Coronary artery (tissue), 2 donors: ENCODE results near the gene IL20.

Experiments used
- DNase-seq: peaks from one replicate; pipeline ENCODE4 v3.0.0-alpha.2; 2017; ENCODE audit warnings: low spot score
- H3K27ac ChIP-seq, 2 donors: fragments of 200-600 bp; sonication (generic); one replicate each; pipeline ENCODE4 v1.5.1; 2016 to 2019
- H3K4me3 ChIP-seq: fragments of 200-600 bp; sonication (generic); 2 replicates; pipeline ENCODE4 v1.5.1; 2016; ENCODE audit warnings: mild to moderate bottlenecking, moderate library complexity
- TF ChIP-seq, protein P1 (sequence below): fragments of 200-600 bp; sonication (generic); IDR thresholded peaks from one replicate; pipeline ENCODE4 v1.5.1; 2019; ENCODE audit warnings: antibody characterized with exemption

The IL20 gene

DNA sequence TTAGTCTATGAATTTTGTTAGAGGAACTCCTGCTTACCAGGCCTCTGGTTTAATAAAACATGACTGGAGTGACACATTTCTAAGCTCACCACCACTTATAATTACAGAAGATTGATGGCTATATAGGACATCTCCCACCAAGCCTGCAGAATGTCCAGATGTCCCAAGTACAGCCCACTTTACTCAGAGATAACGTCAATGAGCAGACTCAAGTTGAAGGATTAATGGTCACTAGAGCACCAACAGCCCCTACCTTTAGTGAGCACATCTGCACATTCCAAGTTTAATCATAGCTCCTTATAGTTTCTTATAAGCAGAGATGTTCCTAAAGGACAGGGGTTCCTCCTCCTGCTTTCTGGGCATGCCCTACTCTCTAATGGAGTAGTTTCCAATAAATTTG is 37.4 kb upstream of the IL20 start:
- no peak for DNase-seq
- Histone ChIP-seq H3K4me3 (no peak overlapping the region), H3K27ac (no peak overlapping the region)
- TF ChIP-seq, protein P1, sequence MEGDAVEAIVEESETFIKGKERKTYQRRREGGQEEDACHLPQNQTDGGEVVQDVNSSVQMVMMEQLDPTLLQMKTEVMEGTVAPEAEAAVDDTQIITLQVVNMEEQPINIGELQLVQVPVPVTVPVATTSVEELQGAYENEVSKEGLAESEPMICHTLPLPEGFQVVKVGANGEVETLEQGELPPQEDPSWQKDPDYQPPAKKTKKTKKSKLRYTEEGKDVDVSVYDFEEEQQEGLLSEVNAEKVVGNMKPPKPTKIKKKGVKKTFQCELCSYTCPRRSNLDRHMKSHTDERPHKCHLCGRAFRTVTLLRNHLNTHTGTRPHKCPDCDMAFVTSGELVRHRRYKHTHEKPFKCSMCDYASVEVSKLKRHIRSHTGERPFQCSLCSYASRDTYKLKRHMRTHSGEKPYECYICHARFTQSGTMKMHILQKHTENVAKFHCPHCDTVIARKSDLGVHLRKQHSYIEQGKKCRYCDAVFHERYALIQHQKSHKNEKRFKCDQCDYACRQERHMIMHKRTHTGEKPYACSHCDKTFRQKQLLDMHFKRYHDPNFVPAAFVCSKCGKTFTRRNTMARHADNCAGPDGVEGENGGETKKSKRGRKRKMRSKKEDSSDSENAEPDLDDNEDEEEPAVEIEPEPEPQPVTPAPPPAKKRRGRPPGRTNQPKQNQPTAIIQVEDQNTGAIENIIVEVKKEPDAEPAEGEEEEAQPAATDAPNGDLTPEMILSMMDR = no peak

DNA sequence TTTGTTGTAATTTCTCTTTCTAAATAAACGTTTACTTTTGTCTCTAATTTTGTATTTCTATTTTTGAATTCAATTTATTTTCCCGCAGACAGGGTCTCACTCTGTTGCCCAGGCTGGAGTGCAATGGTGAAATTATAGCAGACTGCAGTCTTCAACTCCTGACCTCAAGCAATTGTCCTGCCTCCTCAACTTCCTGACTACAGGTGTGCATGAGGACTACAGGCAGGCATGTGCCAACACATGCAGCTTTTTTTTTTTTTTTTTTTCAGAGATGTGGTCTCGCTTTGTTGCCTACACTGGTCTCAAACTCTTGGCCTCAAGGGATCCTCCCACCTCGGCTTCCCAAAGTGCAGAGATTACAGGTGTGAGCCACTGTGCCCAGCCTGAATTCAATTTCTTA is 36.7 kb upstream of the IL20 start:
- no peak for DNase-seq
- Histone ChIP-seq H3K27ac (no peak overlapping the region), H3K4me3 (no peak overlapping the region)
- TF ChIP-seq, protein P1 = no peak

DNA sequence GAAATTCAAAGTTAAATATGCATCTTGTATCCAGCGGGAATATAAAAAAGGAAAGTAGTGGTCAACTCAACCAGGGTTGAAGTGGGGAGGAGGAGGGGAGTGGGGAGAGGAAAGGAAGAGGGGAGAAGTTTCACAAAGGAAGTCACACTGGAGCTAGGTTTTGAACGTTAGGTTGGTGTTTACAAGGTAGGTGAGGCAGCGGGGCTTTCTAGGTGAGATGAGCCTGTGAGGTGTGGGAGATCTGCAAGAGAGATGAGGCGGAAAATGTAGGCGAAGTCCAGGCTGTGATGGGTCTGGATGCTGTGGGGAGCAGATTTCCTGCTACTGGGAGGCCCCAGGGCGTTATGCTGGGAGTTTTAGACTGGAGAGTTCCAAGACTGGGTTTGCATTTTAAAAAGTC is 36.1 kb upstream of the IL20 start:
- Histone ChIP-seq H3K4me3 (no peak overlapping the region), H3K27ac (no peak overlapping the region)
- DNase-seq = no peak
- TF ChIP-seq, protein P1 = no peak

DNA sequence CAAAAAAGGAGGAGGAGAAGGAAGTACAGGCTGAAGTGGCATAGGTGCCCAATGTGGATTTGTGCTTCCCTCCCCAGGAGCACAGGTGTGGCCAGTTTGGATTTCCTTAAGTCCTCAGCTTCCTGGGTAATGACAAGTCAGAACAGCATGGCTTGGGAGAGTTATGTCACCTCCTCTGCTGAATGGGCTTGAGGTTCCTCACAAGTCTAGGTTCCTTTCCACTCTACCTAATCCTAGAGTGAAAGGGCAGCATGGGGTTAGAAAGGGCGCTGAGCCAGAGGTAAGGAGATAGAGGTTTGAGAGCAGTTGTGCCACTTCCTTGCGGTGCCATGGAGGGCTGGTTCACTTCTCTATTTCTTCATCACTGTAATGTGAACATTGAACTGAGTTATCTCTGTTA is 35.5 kb upstream of the IL20 start:
- DNase-seq = no peak
- H3K27ac ChIP-seq = no peak overlapping the region

DNA sequence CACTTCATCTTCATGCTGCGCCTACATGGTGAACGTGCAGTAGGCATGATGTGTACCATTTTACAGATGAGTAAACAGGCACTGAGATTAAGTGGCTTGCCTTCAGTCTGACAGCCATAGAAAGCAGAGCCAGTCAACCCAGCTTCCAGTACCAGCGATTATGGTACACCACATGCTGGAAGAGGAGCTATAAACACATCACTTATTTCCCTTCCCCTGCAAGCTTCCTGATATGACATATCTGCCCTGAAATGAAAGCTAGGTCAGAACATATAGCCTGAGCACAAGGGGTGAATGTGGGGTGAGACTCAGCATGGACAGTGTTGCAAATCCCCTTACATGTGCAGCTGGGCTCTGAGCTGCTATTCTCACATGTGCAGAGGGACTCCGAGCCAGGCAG is 33.8 kb upstream of the IL20 start:
- TF ChIP-seq, protein P1 = no peak
- no peak overlapping the region for H3K4me3 ChIP-seq
- no peak overlapping the region for H3K27ac ChIP-seq
- no peak for DNase-seq

More for the DNA sequence above, 35.5 kb upstream of the IL20 start:
- H3K4me3 ChIP-seq = no peak overlapping the region
- TF ChIP-seq, protein P1 = no peak

DNA sequence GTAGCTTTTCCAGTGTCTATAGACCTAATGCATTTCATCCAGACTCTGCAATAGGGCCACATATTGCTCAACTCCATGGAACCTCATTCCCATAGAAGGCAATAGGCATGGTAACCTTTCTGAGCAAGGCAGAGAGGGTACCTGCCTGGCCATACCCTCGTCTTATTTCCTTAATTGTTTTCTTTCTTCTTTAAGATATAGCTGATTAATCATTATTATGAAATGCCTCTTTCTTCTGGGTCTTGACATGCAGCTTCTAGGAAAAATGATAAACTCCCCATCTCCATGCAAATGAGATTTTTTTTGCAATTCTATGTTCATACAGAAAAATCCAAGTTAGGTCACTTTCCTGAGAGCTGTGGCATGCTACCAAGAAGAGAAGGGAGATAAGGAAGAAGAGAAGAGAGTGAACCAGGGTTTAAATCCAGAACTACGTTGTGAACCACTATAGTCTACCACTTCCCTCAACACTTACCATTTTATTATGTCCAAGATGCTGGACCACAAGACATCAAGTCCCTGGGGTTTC is 33.0 kb upstream of the IL20 start:
- Histone ChIP-seq H3K27ac (no peak overlapping the region), H3K4me3 (no peak overlapping the region)
- TF ChIP-seq, protein P1 = no peak
- no peak for DNase-seq

DNA sequence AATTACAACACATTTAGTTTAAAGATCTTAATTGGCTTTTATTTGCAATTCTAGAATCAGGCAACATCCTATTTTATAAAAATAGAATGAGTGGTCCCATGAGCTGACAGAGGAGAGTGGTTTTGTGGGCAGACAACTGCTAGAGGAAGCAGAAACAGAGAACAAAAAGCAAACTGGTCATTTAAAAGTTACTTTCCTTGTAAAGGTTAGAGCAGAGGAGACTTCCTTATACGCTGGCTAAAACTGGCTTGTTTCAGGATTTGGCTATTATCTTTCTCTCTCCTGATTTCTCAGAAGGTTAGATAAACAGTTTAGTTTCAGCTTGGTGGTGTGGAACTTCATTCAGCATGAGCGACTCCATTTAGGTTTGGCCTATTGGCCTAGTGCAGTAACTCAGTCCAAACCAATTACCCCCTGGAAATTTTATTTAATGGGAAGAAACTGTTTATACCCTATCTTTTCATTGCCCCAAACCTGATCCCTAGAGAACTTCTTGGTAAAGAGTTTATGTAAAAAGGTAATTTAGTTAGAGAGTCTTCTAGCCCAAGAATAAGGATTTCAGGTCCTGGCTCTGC is 32.2 kb upstream of the IL20 start:
- DNase-seq = no peak
- H3K27ac ChIP-seq = no peak overlapping the region

More for the DNA sequence above, 32.2 kb upstream of the IL20 start:
- no peak overlapping the region for H3K4me3 ChIP-seq
- TF ChIP-seq, protein P1 = no peak
